BE2C (cell line): Measurements from ENCODE around the gene IL1RAPL2.
"Not testable (repeated sequence)": the region's sequence is repeated elsewhere in the genome, so short reads cannot be mapped to it uniquely, and the experiment has no call there.

Source experiments
- DNase-seq: peaks from one replicate; pipeline ENCODE4 v3.0.0-alpha.2; 2020
- H3K27me3 ChIP-seq: fragments of 250-450 bp; sonication (Bioruptor Pico); 2 replicates; pipeline ENCODE4 v1.5.1; 2020; ENCODE audit warnings: mild to moderate bottlenecking
- H3K36me3 ChIP-seq: fragments of 250-450 bp; sonication (Bioruptor Pico); 2 replicates; pipeline ENCODE4 v1.5.1; 2020; ENCODE audit warnings: mild to moderate bottlenecking
- H3K4me1 ChIP-seq: fragments of 250-450 bp; sonication (Bioruptor Pico); 2 replicates; pipeline ENCODE4 v1.5.1; 2020
- H3K4me3 ChIP-seq: 2 replicates; pipeline ENCODE4 v1.5.1; 2011; ENCODE audit warnings: low read depth, low read length
- H3K9me3 ChIP-seq: fragments of 250-450 bp; sonication (Bioruptor Pico); 2 replicates; pipeline ENCODE4 v1.5.1; 2020
- CTCF ChIP-seq: IDR thresholded peaks from 2 replicates; pipeline ENCODE4 v1.5.1; 2012; ENCODE audit warnings: mild to moderate bottlenecking, low read depth, low read length

IL1RAPL2 gene

GRCh38 chrX:105226499-105226898, 660.5 kb downstream of the IL1RAPL2 start:
- Histone ChIP-seq H3K9me3 (no peaks in the 10 kb centered on the region), H3K27me3 (no peaks in the 10 kb centered on the region), H3K36me3 (no peaks in the 10 kb centered on the region), H3K4me3 (no peak overlapping the region), H3K4me1 (no peaks in the 10 kb centered on the region)
- no peak for DNase-seq
- no peak for TF ChIP-seq CTCF

GRCh38 chrX:105228602-105229001, 662.6 kb downstream of the IL1RAPL2 start:
- no peak for DNase-seq
- H3K4me3 ChIP-seq = no peak overlapping the region
- H3K27me3 ChIP-seq = no peaks in the 10 kb centered on the region
- H3K36me3 ChIP-seq = no peaks in the 10 kb centered on the region
- H3K9me3 ChIP-seq = no peaks in the 10 kb centered on the region
- H3K4me1 ChIP-seq = no peaks in the 10 kb centered on the region
- TF ChIP-seq CTCF = no peak

GRCh38 chrX:105229146-105229545, 663.1 kb downstream of the IL1RAPL2 start:
- H3K4me1 ChIP-seq = no peaks in the 10 kb centered on the region
- no peaks in the 10 kb centered on the region for H3K36me3 ChIP-seq
- no peak overlapping the region for H3K4me3 ChIP-seq
- no peaks in the 10 kb centered on the region for H3K27me3 ChIP-seq
- no peak for TF ChIP-seq CTCF
- no peaks in the 10 kb centered on the region for H3K9me3 ChIP-seq
- no peak for DNase-seq

- H3K27me3 ChIP-seq, H3K4me1 ChIP-seq, H3K9me3 ChIP-seq, H3K36me3 ChIP-seq, DNase-seq, H3K4me3 ChIP-seq: not testable (repeated sequence)
Measured at GRCh38 chrX:105237407-105237806, 671.4 kb downstream of the IL1RAPL2 start.

- TF ChIP-seq CTCF = no peak
- DNase-seq = no peak
- Histone ChIP-seq H3K4me1 (no peaks in the 10 kb centered on the region), H3K36me3 (no peaks in the 10 kb centered on the region), H3K27me3 (no peaks in the 10 kb centered on the region), H3K4me3 (no peak overlapping the region), H3K9me3 (no peaks in the 10 kb centered on the region)
Measured at GRCh38 chrX:105241056-105241455, 675.1 kb downstream of the IL1RAPL2 start.

GRCh38 chrX:105260291-105261043, 694.5 kb downstream of the IL1RAPL2 start:
- no peaks in the 10 kb centered on the region for H3K4me1 ChIP-seq
- H3K9me3 ChIP-seq = no peaks in the 10 kb centered on the region
- H3K4me3 ChIP-seq = no peak overlapping the region
- no peaks in the 10 kb centered on the region for H3K36me3 ChIP-seq
- TF ChIP-seq CTCF = no peak
- H3K27me3 ChIP-seq = no peaks in the 10 kb centered on the region
- DNase-seq = no peak
